Measurements from ENCODE around the gene CUBN.
A peak's percentile ranks its signal among the peaks of the same experiment; 100 is the strongest.
"Not testable (repeated sequence)": the region's sequence is repeated elsewhere in the genome, so short reads cannot be mapped to it uniquely, and the experiment has no call there.

CUBN gene

DNA sequence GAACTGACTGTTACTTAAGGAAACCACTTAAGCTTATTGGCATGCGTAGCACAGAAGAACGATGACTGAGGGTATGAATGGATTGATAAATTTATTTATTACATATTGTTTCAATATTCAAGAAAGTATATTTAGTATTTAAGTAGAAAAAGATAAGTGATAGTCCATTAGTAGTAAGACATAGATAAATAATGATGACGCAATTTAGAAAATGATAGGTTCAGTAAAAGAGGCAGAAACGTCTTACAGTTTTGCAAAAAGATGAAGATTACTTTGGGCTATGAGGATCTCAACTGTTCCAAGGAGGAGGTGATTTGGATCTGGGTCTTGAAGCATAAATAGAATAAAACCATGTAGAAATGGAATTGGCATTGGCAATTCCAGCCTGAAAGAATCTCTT, 275.8 kb downstream of the CUBN start:
- no peak for DNase-seq

DNA sequence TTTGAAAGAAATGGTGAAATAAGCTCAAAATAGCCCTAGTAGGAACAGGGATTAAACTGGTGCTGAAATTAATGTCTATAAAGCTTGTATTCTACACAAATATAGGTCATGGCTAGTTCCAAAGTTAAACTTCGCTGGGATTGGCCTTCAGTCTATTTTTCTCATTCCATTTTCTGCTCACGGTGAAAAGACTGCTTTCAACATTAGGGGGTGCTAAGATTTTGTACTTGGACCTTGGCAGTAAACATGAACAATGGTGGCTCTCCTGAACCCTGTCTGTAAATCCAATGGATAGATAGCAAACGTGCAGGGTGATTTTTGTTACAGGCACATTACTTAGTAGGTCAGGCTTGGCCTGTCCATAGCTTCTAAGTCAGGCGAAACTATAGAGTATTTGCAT, 276.4 kb downstream of the CUBN start:
- no peak for DNase-seq

DNA sequence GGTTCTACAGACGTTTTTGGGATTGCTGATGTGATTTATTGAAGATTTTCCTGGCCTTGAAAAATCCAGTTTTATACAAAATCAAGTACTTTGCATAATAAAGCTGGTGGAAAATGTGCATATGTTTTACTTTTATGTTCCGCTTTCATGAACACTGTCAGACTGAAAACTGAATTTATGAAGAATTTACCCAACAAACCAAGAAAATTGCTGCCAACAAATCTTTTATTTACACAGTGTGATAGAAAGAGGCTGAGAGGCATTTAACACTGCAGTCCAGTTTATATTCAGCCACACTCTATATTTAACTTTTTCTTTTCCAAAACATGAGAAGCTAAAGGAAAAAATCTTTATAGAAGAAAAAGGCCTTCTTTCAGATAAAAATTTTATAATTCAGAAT, 277.0 kb downstream of the CUBN start:
- no peak for DNase-seq

DNA sequence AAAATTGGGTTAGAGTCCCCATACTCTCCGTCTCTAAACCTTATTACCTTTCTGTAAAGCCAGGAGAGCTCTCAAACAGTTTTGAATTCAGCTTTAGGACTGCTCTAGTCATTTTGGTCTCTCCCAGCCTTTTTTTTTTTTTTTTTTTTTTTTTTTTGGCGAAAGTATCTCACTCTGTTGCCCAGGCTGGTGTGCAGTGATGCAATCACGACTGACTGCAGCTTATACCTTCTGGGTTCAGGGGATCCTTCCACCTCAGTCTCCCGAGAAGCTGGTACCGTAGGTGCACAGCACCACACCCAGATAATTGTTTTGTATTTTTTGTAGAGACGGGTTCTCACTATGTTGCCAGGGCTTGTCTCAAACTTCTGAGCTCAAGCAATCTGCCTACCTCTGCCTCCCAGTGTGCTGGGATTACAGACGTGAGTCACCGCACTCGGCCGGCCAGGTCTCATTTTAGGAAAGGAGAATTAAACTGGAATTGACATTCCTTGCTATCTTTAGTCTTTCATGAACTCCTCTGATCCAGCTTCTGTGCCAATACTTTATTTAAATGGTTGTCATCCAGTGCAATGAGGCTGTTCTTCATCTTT, 281.0 kb downstream of the CUBN start:
- DNase-seq: no peak

DNA sequence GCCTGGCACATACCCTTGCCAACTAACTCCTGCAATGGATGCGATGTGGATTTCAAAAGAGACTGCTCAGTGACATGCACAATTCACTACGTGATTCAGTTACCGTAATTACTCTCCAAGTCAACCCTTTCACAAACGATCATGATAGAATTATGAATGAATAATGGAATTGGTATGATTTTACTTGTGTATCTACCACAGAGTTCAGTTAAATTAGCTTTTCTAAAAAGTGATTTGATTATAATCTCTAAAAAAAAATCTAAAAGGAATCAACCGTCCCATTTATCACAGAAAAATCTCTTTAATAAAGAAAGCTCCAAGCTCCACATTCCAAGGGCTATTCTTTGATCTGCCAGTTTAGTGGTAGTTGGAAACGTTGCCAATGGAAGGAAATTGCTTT, 282.0 kb downstream of the CUBN start:
- no peak for DNase-seq

DNA sequence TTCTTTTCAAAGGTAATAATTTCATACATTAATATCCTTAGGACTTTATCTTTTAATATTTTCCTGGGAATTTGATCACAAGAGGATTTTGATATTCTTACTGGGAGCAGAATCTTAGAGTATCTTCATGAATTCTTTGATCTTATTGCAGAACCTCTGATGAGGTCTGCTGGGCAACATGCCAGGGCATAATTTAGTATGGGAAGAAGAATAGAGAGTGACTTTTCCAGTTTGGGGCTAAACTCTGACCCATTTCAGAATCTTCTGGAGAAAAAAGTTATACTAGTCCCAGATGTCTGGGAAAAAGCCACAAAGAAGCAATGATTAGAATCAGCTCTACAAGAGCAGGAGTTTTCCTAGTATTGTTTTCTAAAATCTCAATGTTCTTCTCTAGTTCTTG, 284.4 kb downstream of the CUBN start:
- DNase-seq: no peak

DNA sequence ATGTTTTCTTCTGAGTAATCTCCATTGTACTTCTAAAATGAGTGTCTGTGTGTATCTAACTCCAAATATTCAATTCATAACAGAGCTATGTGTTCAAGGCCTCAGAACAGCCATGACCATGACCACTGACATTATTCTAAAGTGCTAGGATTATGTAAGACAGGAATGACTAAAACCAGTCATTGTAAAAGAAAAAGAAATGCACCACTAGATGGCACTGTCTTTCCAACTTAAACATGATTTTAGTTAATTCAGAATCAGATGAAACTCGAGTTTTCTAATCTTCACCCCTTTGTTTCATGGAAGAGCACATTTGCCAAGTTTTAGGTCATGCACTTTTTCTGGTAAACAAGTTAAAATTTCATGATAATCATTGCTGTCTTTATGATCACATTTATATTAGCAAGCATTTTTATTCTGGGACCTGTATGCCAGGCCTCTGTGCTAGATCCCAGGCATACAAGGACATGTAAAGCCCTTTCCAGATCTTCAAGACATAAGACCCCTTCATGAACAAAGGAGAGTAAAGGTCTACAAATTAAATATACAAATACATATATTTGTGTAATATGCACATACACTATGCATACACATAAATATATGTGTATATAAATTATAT, 286.2 kb downstream of the CUBN start:
- peak; percentile 25 for DNase-seq

DNA sequence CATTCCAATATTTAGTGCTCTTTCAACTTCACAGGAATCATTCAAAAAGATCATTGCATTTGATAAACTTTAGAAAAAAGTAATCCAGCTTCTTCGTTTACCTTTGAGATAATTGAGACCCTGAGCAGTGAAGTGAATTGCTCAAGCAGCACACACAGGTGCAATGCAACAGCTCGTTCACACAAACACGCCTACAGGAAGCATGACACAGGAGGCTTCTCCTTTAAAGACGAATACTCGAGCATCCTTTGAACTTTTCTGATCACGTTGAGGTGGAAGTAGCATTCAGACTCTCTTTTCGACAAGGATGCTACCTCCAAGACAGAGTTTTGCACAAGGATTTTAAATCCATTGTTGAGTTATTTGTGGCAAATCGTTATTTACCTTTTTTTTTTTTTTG, 294.4 kb downstream of the CUBN start:
- DNase-seq: no peak

DNA sequence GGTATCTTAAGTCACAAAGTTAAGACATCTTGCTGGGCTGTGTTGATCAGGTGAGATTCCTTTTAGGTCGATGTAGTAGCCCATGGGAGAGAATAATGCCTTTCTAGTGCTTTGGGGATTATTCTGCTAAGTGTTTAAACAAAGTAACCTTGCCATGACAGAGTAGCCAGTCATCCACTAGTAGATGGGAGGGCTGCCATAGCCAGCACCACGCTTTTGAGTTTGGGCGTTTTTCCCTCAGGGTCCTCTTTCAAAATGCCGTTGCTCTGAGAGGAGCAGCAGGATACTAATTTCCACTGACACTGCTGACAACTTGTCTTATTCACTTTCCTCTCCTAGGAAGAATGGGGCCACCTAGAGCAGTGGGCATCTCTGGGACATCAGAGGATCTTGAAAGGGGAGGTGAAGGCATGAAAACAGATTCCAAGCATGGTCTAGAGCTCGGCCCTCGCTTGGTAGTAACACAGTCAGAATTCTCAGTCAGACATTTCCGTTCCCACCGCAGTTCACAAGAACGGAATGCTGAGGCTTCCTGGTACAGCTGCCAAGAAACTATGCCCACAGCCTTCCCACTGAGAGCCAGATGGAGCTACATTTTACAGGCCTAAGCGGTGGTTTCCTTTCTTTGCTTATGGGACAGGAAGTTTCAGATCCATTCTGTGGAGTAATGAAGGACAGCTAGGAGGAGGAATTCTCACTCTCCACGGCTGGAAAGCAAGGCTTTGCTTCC, 297.1 kb downstream of the CUBN start:
- DNase-seq: peak; percentile 41

DNA sequence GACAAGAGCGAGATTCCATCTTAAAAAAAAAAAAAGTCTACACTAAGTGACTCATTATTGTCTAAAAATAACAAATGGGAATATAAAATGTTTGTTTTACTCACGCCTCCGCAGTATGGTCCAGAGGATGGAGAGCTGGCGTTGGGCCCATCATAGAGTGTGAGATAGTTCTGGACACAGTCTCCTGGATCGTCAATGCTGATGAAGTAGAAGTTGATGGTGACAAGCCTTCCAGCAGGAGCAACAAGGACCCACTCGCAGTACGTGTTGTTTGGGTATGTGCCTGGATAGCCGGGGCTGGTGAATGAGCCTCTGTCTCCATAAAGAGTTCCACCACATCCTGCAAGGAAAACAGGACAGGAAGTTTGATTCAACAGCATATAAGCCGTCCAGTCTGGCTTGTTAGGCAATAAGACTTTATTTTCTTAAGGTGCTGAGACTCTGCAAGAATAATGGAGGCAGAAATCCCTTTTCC, 300.9 kb downstream of the CUBN start:
- no peak for DNase-seq

DNA sequence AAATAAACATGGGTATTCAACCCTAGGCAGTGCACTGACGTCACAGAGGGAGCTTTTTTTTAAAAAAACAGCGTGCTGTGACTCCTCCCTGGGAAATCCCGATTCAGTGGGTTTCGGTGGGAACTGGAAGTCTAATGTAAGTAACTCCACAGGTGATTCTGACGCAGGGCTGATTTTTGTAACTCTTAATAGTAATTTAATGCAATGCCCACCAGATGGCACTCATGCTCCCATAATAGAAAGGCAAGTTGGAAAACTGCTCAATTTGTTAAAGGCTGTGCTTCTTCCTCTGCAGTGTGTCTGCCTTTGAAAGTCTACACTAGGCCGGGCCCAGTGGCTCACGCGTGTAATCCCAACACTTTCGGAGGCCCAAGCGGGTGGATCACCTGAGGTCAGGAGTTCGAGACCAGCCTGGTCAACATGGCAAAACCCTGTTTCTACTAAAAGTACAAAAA, 301.5 kb downstream of the CUBN start:
- peak; percentile 36 for DNase-seq

DNA sequence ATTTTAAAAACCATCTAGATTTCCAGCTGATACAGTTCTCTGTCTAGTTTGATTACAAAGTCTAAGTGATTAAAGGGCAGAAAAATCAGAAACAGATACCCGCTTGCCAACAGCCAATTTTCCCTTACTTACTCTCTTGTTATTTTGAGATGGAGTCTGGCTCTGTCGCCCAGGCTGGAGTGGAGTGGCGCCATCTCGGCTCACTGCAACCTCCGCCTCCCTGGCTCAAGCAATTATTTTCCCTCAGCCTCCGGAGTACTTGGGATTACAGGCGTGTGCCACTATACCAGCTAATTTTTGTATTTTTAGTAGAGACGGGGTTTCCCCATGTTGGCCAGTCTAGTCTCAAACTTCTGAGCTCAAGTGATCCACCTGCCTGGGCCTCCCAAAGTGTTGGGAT, 302.1 kb downstream of the CUBN start:
- DNase-seq: not testable (repeated sequence)

DNA sequence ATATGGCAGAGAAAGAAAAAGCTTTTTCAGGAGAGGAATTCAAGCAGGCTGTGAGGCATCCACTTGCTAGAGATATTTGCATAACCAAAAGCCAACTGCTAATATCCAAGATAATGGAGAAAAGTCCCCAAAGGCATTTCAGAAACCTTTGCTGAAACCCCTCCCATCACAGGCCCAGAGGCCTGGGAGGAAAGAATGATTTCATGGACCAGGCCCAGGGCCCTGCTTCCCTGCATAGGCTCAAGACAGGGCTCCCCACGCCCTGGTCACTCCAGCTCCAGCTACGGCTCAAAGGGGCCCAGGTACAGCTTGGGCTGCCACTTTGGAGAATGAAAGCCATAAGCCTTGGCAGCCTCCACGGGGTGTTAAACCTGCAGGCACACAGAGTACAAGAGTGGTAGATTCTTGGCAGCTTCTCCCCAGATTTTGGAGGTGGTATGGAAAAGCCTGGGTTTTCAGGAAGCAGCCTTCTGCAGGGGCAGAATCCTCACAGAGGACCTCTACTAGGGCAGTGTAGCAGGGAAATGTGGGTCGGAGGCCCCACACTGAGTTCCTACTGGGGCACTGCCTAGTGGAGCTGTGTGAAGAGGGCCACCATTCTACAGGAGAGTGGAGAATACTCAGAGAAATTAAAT, 306.8 kb downstream of the CUBN start:
- no peak for DNase-seq

DNA sequence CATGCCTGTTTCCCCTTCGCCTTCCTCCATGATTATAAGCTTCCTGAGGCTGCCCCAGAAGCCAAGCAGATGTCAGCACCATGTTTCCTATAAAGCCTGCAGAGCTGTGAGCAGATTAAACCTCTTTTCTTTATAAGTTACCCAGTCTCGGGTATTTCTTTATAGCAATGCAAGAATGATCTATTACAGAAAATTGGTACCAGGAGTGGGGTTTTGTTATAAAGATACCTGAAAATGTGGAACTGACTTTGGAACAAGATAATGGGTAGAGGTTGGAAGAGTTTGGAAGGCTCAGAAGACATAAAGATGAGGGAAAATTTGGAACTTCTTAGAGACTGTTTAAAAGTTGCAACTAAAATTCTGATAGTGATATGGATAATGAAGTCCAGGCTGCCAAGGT, 307.6 kb downstream of the CUBN start:
- no peak for DNase-seq

DNA sequence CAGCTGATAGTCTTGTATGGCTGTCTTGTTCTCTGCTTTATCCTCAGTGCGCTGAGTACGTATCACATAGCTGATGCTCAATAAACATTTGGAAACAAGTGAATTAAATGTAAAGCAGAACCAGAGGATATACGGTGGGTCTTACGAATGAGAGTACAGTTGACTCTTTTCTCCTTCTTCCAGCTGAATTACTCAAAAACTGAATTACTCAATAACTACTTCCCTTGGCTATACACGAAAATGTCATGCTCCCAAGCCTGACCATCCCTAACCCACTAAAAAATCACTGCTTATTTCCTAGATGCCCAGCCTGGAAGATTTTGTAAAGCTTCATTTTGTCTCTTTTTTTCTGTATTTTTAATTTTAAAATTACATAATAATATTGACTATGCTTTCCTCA, 309.2 kb downstream of the CUBN start:
- DNase-seq: no peak

DNA sequence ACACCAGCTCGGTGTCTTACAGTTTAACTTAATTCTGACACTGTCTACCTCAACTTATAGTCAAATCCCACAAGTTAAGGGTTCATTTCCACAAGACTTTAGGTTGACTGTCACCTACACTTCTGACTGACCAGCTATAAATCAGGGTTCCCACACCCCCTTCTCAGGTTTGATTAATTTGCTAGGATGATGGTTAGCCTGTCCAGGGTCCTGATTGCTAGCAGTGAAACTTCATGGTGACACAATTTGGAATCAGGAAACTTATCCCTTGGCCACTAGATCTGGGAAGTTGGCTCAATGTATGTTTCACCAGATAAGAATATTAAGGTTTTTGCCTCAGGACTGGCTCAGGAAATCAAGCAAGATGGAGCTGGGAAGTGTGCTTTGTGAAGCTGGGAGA, 309.6 kb downstream of the CUBN start:
- DNase-seq: no peak

DNA sequence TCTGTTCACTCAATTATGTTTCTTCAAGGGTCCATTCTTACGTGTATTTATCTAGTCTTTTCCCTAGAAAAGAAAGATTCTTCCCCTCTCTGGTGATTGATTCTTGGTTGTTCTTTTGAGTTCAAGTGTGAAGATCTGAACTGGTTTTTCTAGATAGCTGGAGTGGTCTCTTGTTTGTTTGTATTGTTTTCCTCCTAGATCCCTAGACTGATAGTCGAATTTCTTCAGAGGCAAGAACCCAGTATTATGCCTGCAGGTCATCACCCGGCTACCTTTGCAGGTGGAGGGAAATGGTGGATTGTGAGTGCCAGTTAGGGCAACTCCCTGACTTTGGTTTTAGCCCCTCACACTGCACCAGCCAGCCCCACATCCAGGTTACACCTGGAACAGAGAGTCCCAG, 310.2 kb downstream of the CUBN start:
- DNase-seq: no peak

DNA sequence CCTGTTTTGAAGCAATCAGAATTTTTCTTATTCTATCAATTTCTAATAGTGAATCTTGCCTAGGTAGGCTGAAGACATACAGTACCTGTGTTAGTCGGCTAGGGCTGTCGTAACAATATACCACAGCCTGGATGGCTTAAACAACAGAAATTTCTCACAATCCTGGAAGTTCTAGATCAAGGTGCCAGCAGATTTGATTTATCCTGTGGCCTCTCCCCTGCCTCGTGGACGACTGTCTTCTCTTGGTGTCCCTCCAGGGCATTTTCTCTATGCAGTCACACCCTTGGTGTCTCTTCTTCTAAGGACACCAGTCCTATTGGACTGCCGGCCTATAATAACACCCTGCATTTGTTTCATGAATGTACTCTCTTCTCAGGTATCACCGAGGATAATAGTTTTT, 310.6 kb downstream of the CUBN start:
- no peak for DNase-seq

DNA sequence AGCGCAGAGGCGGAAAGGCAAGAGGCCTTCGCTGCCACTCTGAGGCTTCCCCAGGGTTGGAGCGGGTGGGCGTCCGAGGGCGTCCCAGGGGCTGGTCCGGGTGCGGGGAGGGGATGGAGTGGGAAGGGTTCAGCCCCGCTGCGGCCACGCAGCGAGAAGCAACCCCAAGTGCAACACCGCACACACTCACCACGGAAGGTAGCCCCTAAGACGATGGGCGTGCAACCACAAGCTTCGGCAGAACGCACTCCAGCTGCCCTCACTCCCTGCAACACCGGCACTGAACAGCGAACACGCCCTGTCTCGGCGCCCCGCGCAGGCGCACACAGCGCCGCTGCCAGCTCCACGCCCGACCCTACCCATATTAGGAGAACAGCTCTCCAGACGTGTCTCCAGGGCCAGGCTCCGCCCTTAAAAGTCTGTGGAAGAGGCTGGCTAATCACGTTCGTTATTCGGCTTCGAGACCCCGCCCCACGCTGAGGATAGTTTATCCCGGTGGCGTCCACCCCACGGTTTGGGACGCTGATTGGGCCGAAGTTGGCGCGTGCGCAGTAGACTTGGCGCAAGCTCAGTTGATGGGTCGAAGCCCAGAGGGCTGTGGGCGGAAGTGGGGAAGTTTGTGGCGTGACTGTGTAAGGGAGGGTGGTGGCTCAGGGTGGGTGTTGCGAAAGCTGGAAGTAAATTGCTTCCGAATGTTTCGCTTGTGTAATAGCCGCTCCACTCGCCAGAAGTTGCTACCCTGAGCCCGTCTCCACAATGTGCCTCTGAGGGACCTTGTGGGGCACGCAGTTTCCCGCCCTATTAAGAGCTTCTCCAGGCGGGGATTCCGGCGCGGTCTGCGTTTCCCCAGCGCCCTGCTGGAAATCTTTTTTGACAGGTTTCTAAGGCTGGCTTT, 312.2 kb downstream of the CUBN start, which contains the start of gene RSU1:
TSS of gene RSU1 (minus strand) at position 300 of the 895 bp plus-strand sequence. CDS start 343 bp downstream, outside the sequence.
- peak; percentile 96 for DNase-seq

DNA sequence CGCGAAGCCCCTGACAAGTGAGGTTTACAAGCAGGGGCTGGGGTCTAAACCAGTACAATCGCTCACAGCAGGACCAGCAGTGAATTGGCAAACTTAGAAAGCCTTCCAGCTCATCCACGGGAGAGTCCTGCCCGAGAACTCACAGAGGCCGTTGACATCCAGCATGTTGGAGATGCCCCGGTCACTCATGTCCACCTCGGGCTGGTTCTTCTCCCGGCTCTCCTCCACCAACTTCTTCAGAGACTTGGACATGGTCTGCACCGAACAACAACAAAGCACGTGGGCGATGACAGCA, 312.8 kb downstream of the CUBN start:
- no peak for DNase-seq

DNA sequence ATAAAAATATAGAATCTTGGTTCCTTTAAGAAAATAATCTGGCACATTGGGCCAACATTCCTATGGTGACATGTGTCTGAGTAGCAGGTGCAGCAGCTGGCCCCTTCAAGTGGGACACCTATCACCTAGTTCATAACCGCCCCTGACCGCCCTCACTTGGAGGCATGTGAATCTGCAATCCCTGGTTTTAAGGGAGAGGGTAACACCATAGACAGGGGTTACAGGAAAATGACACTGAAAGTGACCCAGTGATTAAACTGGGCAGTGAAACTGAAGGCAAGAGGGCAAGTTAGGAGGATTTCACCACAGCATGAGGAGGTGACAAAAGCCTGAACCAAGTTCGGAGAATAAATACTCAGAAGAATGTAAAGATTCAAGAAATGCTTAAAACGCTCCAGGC, 313.4 kb downstream of the CUBN start:
- no peak for DNase-seq

DNA sequence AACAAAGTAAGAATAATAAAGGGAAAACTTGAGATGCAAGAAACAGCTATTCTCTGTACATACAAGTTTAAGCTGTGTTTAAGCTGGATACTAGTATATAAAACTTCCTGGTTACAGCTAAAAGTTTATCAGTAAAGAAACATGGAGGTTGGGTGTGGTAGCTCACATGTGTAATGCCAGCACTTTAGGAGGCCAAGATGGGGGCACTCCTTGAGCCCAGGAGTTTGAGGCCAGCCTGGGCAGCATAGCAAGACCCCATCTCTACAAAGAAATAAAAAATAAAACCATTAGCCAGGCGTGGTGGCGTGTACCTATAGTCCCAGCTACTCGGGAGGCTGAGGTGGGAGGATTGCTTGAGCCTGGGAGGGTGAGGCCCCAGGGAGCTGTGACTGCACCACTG, 315.6 kb downstream of the CUBN start:
- DNase-seq: no peak

DNA sequence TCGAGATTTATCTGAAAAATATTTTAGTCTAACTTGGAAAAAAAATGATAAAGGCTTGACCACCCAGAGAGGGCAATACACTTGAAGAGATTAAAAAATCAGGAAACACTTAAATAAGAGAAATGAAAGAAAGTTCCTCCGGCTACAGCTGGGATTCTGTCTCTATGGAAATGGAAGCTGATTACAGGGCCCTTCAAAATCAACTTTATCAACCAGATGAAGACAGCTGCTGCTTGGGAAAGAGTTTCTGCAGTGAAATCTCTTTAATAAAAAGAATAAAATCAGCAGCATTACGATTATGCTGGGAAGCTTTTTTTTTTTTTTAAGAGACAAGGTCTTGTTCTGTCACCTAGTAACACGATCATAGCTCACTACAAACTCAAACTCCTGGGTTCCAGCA, 316.9 kb downstream of the CUBN start:
- no peak for DNase-seq
